Panc1 (cell line): ENCODE measurements around the gene DNAJC24.

Experiments
- CTCF ChIP-seq: fragments of 450-650 bp; IDR thresholded peaks from 2 replicates; pipeline ENCODE4 v1.5.1; 2017; ENCODE audit warnings: mild to moderate bottlenecking
- POLR2AphosphoS5 ChIP-seq: IDR thresholded peaks from 2 replicates; pipeline ENCODE4 v1.6.1; 2012; ENCODE audit warnings: mild to moderate bottlenecking, low read depth, low read length, moderate library complexity
- REST ChIP-seq, 2 experiments: IDR thresholded peaks; 2 replicates each; pipeline ENCODE4 v1.6.1; 2011 to 2012; ENCODE audit warnings: low read depth in 2 of 2, control low read depth in 1 of 2, low read length in 1 of 2, mild to moderate bottlenecking in 1 of 2, moderate library complexity in 1 of 2; ENCODE audit not compliant: insufficient read depth in 1 of 2
- SIN3A ChIP-seq: IDR thresholded peaks from 2 replicates; pipeline ENCODE4 v1.6.1; 2012; ENCODE audit warnings: low read depth, mild to moderate bottlenecking, low read length, moderate library complexity, borderline replicate concordance; ENCODE audit not compliant: insufficient read depth

- TF ChIP-seq CTCF (peak; percentile 61; the same call in 1 of the 2 replicates), POLR2AphosphoS5 (no peak), REST (IDR thresholded peaks at IDR 0.05; ENCODE audit: insufficient read depth in 1 of 2, low read depth in 2 of 2, low read length in 1 of 2) (no peak), SIN3A (no peak)
These were observed 27.7 kb downstream of the DNAJC24 start for GRCh38 chr11:31397239-31397834.
